Esophagus squamous epithelium (tissue), 4 donors: ENCODE results near the gene BACH2.

Experiments used
- POLR2A ChIP-seq, 4 donors: fragments of 450-650 bp; IDR thresholded peaks; one replicate each; pipeline ENCODE4 v1.6.1; 2017; ENCODE audit warnings: antibody characterized with exemption in 4 of 4, mild to moderate bottlenecking in 4 of 4, moderate library complexity in 3 of 4
- TF ChIP-seq, protein P1 (sequence below), 6 experiments: fragments of 450-650 bp in 4 of 6; fragments of 200-600 bp in 2 of 6; sonication (generic) in 2 of 6; IDR thresholded peaks; one replicate each; pipeline ENCODE4 v1.5.1; 2016 to 2019; ENCODE audit warnings: antibody characterized with exemption in 6 of 6, mild to moderate bottlenecking in 4 of 6, moderate library complexity in 4 of 6

DNA sequence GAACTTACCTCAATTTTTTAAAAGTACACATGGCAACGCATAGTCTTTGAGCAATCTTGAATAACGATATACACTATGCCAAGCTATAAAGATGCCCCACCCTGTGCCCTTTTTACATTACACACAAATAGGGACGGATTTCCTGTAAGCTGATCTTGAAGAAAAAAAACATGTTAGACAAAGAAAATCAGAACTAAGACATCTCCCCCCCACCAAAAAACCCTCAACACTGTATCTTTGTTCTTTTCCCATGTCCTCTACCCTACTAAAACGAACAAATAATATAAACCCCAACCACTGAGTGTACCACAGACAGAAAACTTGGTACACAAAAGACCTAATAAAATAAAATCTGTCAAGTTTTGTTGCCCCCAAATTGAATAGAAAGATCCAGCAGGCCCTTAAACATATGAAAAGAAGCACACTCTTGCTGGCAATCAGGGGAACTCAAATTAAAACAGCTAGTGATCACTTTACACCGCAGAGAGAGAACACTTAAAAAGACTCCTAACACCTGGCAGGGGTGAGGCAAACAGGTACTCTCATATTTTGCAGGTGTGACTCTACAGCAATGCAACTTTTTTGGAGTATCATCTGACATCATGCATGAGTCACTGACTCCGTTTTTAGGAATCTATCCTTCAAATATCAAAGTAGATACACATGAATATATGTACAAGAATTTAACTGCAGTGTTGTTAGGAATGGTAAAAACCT is 29.6 kb downstream of the BACH2 start:
- TF ChIP-seq, protein P1, sequence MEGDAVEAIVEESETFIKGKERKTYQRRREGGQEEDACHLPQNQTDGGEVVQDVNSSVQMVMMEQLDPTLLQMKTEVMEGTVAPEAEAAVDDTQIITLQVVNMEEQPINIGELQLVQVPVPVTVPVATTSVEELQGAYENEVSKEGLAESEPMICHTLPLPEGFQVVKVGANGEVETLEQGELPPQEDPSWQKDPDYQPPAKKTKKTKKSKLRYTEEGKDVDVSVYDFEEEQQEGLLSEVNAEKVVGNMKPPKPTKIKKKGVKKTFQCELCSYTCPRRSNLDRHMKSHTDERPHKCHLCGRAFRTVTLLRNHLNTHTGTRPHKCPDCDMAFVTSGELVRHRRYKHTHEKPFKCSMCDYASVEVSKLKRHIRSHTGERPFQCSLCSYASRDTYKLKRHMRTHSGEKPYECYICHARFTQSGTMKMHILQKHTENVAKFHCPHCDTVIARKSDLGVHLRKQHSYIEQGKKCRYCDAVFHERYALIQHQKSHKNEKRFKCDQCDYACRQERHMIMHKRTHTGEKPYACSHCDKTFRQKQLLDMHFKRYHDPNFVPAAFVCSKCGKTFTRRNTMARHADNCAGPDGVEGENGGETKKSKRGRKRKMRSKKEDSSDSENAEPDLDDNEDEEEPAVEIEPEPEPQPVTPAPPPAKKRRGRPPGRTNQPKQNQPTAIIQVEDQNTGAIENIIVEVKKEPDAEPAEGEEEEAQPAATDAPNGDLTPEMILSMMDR (IDR thresholded peaks at IDR 0.05) = no peak
- no peak for TF ChIP-seq POLR2A (IDR thresholded peaks at IDR 0.05)
